ENCODE data around the gene BMP7. TPM values are rescaled to one million over a fixed set of nuclear protein-coding genes. Genes with fewer than 3 reads are reported as not detected.

Gene BMP7
- polyA plus RNA-seq, 4 donors: 66.4 to 113 (median 91.3) TPM

DNA sequence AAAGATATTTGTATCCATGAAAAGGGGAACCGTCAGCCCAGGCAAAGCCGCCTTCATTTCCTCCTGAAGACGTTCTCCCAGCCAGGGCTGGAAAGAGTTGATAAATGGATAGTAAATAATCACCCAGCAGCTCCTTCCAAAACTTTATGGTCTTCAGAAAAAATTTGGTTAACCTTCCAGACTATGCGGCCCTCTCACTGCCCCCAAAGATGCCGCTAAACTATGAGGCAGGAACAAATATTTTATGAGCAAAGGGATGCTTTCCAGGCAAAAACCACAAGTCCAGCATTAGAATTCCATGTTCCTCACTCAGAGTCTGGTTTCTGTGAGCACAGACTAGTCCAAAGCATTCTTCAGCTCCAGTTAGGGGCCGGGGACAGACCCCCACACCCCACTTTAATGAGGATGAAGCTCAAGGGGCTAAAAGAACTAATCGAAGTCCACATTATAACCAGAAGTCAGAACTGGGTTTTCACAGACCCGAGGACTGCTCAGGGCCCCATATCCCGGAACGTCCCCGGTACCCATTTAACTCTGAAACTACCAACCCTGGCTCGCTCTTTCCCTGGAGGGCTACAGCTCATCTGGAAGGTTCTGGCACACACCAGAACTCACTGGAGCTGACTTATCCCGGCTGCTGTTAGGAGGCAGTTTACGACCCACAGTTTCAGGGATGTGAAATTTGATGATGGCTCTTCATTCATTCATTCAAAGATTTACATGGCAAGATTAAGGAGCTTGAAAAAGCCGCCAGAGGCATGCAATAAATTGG is 29.4 kb downstream of the BMP7 start:
- DNase-seq (ENCODE audit: low read depth in 4 of 4, low spot score in 2 of 4): no peak

DNA sequence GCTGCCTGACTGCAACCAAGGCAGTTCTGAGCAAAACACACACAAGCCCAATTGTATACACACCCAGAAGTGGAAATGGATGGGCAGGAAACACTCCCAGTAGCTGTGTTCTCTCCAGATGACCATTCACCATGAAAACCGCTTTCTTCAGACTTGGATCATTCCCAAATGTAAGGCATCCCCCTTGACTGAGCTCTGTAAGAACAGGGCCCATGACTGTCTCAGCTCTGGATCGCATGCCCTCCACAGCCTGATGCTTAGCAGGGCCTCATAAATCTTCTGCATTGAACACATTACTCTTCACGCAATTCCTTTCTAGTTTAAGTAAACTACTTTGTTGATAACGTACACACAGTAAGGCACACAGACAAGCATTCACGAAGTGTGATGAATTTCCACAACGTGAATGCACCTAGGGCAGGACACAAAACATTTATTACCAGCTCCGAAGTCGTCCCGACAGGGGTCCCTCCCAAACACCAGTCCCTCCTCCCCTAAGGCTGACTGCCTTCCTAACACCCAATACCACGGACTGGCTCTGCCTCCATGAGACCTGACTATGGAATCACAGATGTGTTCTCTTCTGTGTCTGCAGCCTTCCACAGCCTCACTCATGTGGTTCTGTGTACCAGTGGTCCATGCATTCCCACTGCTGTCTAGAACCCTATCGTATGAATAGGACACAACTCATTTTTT is 31.7 kb downstream of the BMP7 start:
- DNase-seq (ENCODE audit: low read depth in 4 of 4, low spot score in 2 of 4): no peak

DNA sequence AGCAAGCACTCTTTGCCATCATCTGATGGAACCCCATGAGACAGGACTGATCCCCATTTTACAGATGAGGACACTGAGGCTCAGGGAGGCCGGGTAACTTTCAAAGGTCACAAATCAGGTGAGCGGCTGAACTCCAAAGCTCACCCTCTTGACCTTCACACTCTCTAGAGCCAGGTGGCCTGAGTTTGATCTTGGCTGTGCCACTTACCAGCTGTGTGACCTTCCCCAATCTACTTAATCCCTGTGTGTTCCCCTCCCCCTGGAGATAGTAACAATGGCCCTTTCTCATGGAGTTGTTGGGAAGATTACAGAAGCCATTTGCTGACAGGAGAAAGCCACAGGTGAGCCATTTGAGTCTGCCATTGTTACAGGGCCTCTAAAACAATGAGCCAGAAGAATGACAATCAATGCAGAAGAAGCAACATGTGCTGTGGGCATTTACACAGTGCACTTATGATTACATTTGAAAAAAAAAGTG is 34.5 kb downstream of the BMP7 start:
- DNase-seq (ENCODE audit: low read depth in 4 of 4, low spot score in 2 of 4): no peak

DNA sequence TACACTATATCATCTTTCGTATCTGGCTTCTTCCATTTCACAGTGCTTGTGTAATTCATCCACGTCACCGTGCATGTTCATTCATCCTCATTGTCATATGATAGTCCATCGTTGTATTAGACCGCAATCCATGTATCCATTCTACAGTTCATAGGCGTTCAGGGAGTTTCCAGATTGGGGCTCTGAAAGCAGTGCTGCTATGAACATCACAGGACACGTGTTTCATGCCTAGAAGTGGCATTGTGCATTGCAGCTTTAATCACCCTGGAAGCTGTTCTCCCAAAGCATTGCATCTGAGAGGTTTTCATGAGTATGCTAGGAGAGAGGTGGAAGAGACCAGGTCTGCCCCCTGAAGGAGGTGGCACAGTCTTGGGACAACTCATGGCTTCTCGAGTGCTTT is 35.3 kb downstream of the BMP7 start:
- DNase-seq (ENCODE audit: low read depth in 4 of 4, low spot score in 2 of 4): no peak

DNA sequence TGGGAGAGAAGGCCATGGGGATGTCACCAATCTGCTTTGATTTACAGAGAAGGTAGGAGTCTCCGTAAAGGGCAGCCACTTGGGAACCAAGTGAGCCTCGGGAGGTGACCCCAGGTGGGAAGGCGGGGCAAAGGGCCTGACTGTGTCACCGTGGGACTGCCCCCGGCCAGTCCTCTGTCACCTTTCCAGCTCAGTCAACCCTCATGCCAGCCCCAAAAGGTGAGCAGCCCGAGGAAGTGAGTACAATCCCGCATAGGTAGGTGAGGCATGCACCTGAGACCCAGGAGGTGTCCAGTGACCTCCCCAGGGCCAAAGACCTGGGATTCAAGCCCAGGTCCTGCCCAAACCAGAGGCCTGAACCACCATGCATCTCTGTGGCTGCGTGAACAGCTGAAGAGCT is 36.2 kb downstream of the BMP7 start:
- DNase-seq (ENCODE audit: low read depth in 4 of 4, low spot score in 2 of 4): no peak

DNA sequence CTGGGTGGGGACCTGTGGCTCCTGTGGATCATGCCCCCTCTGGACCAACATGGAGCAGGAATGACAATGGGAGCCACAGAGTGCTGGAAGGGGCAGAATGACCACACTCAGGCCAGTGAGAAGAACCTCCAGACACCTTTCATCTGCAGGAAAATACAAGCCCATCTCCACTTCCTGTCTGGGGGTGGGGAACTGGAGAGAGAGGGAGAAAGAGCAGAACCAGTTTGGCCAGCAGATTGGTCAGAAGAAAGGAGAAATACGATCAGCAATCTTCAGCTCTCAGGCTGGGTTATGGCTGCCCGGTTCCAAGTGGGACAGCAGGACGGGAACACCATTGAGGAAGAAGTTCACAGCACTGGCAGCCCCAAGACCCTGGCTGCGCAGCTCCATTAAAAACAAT is 37.0 kb downstream of the BMP7 start:
- no peak for DNase-seq (ENCODE audit: low read depth in 4 of 4, low spot score in 2 of 4)

DNA sequence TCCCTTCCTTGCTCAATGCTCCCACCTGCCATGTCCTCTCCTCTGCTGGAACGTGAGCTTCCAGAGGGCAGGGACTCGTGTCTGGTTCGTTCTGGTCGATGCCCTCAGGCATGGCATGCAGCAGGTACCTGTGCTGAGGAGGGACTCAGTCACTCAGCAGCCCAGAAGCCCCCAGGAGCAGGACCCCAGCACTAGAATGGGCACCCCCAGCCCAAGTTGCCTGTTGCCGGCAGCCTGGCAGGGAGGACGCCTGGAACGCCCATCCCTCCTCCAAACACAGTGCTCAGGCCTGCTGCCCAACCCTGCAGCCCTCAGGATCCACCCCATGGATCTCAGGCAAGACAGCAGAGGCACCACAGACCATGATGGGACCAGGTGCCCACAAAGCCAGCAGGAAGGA is 40.6 kb downstream of the BMP7 start:
- DNase-seq (ENCODE audit: low read depth in 4 of 4, low spot score in 2 of 4): no peak

DNA sequence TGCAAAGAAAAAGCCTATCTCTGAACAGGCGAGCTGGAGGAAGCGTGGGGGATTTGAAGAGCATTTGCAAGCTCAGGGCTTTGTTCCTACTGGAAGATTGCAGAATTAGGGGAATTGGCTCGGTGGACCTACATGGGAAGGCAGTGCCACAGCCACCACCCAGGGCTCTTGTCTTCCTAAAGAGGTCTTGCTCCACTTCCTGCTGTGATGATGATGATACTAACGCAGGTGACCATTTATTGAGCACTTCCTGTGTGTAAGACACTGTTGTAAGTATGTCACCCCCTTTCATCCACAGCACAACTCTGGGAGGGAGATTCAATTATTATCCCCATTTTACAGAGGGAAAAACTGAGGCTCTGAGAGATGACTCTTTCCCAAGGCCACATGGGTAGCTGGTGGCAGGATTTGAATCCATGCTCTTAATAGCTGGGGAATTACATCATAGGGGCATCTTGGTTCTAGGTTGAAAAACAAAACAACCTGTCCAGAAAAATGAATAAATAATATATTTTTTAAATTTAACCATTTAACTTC is 41.2 kb downstream of the BMP7 start:
- no peak for DNase-seq (ENCODE audit: low read depth in 4 of 4, low spot score in 2 of 4)

DNA sequence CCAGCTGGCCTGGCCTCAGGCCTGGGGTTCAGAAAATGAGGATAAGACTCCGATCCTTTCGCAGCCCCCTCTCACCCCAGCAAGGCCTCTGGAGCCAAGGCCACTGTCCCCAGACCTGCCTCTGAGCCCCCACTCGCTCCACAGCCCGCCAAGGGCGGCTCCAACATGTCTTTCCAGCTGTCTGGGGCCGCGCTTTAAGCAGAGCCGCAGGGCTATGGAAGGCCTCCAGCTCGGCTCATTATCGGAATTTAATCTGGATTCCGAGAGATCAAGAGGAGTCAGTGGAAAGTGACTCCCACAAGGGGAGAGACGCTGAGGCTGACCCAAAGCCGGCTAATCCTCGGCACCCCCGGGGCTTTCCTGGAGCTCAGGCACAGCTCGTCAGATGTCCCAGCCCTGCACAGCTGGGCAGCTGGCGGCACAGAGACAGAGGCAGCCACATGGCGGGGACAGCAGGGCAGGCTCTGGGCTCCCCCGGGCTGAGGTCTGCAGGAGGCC is 41.8 kb downstream of the BMP7 start:
- DNase-seq (ENCODE audit: low read depth in 4 of 4, low spot score in 2 of 4): no peak

DNA sequence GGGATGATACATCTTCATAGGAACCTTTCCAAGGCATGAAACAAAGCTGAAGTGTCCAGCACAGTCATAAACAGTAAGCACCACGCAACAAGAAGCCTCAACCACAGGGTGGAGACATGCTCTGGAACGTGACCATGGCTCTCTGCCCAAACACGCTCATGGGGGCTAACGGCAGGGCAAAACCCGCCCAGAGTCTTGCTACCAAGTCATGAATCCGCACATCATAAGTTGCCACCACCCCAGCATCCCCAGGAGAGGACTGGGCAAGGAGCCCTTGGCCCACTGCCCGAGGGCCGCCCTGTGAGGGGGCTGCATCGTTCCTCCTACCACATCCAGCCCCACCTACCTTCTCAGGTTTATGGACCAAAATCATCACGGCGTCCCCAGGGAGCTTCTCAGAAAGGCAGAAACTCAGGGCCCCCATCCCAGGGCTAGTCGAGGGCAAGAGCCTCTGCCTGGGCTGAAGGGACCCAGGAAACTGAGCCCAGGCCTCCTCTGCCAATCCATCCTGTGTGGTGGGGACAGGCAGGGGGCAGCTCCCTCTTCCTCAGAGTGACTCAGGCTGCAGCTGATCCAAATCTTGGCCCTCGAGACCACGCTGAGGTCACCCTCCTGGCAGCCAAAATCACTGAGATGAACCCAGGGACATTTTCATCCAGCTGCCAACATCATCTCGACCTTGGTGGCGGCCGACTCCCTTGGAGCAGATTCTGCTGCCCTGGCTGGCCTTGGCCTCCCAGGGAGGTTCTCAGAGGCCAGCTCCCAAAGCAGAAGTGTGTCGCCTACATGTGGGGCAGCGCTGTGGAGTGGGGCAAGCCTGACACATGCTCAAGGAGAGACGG is 42.6 kb downstream of the BMP7 start:
- DNase-seq (ENCODE audit: low read depth in 4 of 4, low spot score in 2 of 4): no peak

DNA sequence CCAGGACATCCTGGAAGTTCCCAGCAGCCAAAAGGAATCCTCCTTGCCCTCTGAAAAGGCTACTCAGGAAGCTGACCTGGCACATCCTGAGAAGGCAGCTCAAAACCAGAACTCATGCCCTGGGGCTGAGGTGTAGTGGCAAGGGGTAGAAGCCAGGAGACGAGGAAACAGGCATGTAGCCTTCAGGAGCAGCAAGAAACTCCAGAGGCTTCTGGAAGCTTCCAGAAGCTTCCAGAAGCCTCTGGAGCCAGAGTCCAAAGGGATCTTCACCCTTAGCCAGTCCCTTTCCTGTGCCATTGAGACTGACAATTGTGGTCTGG is 43.9 kb downstream of the BMP7 start:
- DNase-seq (ENCODE audit: low read depth in 4 of 4, low spot score in 2 of 4): no peak

DNA sequence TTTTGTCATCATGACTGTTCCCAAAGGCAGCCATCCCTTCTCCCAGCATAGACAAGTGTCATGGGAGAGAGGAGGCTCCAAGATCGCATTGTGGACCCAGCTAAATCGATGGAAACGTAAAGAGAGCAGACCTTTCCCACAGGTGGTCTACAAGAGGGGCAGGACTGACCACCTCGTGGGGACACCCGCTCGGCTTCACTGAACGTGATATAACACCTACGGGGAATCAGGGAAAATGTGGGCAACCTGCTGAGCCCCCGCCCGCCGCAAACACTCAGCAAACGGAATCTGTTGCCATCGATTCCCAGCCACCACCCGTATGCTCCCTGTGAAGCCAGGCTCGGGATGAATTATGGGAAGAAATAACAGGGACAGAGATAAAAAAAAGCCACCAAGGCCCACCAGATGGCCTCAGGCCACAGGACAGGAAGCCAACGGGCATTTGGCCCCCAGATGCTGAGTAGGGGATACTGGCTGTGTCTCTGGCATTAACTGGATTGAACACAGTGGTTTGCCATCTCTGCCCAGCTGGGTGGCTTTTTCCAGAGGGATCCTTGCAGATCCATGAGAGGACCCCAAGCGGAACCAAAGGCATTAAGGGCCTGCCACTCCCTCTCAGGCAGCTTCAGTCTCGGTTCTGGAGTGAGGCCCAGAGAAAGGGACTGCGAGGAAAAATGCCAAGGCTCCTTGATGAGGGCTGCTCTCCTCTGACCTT is 44.4 kb downstream of the BMP7 start:
- no peak for DNase-seq (ENCODE audit: low read depth in 4 of 4, low spot score in 2 of 4)

DNA sequence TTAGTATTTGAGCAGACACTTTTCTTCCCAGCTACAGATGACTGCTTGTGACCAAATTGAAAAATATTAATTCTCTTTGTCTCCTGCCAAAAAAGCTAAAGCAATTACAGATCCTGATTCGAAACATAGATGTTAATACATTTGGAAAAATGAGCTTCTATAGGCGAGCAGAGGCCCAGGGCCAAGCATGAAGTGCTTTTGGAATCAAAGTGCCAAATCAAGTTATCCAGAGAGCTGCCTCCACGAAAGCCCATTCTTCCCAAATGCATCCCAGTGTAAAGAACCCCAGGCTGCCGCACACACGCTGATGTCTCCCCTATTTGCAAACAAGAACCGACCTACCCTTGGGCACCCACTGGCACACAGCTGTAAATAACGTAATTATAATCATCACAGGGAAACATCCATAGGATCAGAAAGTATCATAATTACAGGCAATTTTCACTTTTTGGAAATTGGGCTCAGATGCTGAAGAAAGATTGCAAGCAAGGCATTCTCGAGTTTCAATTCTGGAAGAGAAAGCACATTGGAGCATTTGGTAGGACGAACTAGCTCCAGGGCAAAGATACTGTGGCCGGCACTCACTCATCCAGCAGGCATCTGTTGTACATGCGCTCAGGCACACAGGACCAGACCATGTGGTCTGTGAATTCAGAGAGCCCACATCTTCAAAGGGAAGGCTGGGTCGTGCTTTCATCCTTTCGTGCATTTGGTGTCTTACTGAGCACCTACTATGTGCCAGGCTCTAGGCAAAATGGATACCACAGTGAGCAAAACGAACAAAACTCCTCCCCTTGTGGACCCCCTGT is 45.9 kb downstream of the BMP7 start:
- DNase-seq (ENCODE audit: low read depth in 4 of 4, low spot score in 2 of 4): no peak

DNA sequence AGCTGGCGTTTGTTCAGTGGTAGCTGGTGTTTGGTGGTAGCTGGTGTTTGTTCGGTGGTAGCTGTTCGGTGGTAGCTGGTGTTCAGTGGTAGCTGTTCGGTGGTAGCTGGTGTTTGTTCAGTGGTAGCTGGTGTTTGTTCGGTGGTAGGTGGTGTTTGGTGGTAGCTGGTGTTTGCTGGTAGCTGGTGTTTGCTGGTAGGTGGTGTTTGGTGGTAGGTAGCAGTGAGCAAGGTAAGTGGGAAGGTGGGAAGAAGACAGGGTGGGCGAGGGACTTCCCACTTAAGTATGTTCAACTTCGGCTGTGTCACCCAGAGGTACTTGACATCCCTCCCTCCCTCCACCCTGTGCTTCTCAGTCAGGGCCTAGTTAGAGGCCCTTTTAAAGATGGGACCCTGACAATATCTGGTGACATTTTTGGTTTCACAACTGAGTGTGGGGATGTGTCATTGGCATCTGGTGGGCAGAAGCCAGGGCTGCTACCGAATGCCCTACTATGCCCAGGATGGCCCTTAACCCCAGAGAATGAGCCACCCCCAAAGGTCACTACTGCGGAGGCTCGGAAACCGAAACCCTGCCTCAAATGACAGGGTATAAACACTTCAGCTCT is 47.3 kb downstream of the BMP7 start:
- DNase-seq (ENCODE audit: low read depth in 4 of 4, low spot score in 2 of 4): no peak

DNA sequence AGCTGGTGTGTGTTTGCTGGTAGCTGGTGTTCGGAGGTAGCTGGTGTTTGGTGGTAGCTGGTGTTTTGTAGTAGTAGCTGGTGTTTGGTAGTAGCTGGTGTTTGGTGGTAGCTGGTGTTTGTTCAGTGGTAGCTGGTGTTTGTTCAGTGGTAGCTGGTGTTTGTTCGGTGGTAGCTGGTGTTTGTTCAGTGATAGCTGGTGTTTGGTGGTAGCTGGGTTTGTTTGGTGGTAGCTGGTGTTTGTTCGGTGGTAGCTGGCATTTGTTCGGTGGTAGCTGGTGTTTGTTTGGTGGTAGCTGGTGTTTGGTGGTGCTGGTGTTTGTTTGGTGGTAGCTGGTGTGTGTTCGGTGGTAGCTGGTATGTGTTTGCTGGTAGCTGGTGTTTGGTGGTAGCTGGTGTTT is 48.0 kb downstream of the BMP7 start:
- DNase-seq (ENCODE audit: low read depth in 4 of 4, low spot score in 2 of 4): no peak

DNA sequence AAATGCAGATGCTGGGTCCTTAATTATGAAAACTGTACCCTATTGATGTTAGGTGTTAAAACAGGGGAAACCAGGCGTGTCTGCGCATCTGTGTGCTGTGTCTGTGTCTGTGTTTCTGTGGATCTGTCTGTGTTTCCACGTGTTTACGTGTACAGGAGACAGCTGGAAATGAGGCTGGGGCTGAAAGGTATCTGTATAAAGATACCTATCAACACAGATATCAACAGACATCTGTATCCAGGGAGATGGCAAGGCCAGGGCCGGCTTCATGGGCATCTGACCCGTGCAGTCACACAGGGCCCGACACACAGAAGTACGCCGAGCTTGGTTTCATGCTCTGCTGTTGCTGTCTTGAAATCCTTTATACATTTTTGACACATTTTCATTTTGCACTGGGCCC is 48.6 kb downstream of the BMP7 start:
- DNase-seq (ENCODE audit: low read depth in 4 of 4, low spot score in 2 of 4): no peak

DNA sequence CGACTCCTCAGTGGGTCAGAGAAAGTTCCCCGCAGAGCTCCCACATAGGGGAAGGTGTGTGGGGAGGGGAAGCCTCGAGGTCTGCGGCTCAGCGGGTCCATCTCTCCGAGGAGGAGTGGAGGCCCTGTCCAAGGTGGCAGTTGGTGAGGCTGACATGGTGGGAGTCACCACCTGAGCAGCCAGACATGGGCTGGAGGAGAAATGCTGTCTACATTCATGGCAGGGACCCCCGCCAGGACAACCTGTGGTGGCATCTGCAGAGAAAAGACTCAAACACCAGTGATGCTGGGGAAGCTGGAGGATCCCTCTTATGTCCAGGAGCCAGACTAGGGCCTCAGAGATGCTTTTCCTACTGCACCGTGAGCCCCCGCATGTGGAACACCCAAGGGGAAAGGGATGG is 49.8 kb downstream of the BMP7 start:
- no peak for DNase-seq (ENCODE audit: low read depth in 4 of 4, low spot score in 2 of 4)

DNA sequence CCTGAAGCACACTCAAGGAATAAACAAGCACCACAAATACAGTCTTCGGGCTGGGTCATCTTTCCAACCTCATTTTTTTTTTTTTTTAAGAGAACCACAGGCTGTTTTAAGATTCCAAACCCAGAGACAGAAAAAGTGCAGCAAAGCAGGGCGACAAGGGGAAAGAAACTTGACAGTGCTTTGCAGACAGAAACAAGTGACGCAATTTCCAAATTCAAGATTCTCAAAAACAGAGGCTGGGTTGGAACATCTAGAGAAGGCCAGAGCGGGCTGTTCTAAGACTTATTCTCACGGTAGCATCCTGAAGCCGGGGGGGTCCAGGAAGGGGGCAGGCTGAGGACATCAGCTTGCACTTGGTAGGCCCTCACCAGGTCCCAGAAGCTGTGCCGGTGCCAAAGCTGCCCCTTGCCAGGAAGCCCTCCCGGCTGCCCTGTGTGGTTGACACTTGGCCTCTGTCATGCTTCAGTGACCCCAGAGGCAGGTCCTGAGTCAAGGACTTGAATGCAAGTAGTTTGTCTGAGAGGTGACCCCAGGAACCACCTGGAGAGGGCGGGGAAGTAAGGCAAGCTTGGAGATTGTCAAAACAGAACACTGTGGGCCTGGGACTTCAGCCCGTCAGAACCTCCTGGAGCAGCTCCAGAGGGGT is 50.5 kb downstream of the BMP7 start:
- DNase-seq (ENCODE audit: low read depth in 4 of 4, low spot score in 2 of 4): no peak

DNA sequence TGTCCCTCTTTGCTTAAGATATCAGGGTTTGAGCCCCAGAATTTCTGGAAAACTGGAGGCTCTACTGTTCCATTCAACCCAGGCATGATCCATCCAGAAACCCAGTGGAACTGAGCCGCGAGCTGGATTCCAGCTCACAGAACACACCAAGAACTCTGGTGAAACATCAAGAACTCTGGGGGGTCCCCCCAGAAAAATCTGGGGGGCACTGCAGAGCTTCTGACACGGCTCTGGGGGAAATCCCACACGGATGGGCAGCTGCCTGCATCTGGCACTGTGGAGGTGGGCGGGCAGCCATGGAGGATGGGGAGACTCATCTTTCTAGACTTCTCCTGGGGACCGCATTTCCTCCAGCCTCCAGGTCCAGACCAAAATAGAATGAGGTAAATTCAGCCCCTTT is 51.0 kb downstream of the BMP7 start:
- DNase-seq (ENCODE audit: low read depth in 4 of 4, low spot score in 2 of 4): no peak

Data from left renal cortex interstitium (tissue), 4 donors.